ENCODE measurements around the gene CHRNA7. TPM values are rescaled to one million over a fixed set of nuclear protein-coding genes. Genes with fewer than 3 reads are reported as not detected.
"Not testable (repeated sequence)": the region's sequence is repeated elsewhere in the genome, so short reads cannot be mapped to it uniquely, and the experiment has no call there.

Gene CHRNA7
- total RNA-seq, 1 donor from 2014 or later: 1.5 TPM

GRCh38 chr15:32198938-32199337, 168.6 kb downstream of the CHRNA7 start:
- not testable (repeated sequence) for H3K79me2 ChIP-seq (ENCODE audit: insufficient read depth, low read length); H3K9me3 ChIP-seq (ENCODE audit: insufficient read depth, low read depth, low read length); H3K9me3 Mint-ChIP-seq (ENCODE audit: unreplicated experiment); H3K27me3 Mint-ChIP-seq (ENCODE audit: low read depth, unreplicated experiment); H3K4me1 Mint-ChIP-seq (ENCODE audit: low read depth, unreplicated experiment); H2AFZ ChIP-seq (ENCODE audit: low read depth, low read length); DNase-seq (ENCODE audit: low read depth); H3K4me1 ChIP-seq (ENCODE audit: insufficient read depth, low read length); H3K36me3 ChIP-seq (ENCODE audit: insufficient read depth, low read length); H3K27me3 ChIP-seq (ENCODE audit: insufficient read depth, low read length); H3K4me3 Mint-ChIP-seq (ENCODE audit: unreplicated experiment); H3K36me3 Mint-ChIP-seq (ENCODE audit: low read depth, unreplicated experiment); FAIRE-seq; H3K4me2 ChIP-seq (ENCODE audit: low read length); H3K4me3 ChIP-seq (ENCODE audit: insufficient read depth, low read depth, low read length); H3K27ac ChIP-seq (ENCODE audit: low read depth, low read length); H3K27ac Mint-ChIP-seq (ENCODE audit: unreplicated experiment); H4K20me1 ChIP-seq (ENCODE audit: insufficient read depth, low read length); H3K9ac ChIP-seq (ENCODE audit: low read length)

GRCh38 chr15:32209081-32209480, 178.8 kb downstream of the CHRNA7 start:
- H3K27me3 ChIP-seq (ENCODE audit: insufficient read depth, low read length); H3K9me3 ChIP-seq (ENCODE audit: insufficient read depth, low read depth, low read length); H3K4me3 ChIP-seq (ENCODE audit: insufficient read depth, low read depth, low read length); H4K20me1 ChIP-seq (ENCODE audit: insufficient read depth, low read length); H3K27me3 Mint-ChIP-seq (ENCODE audit: low read depth, unreplicated experiment); H3K4me3 Mint-ChIP-seq (ENCODE audit: unreplicated experiment); H3K4me1 ChIP-seq (ENCODE audit: insufficient read depth, low read length); H3K36me3 Mint-ChIP-seq (ENCODE audit: low read depth, unreplicated experiment); H3K36me3 ChIP-seq (ENCODE audit: insufficient read depth, low read length); H3K79me2 ChIP-seq (ENCODE audit: insufficient read depth, low read length); H2AFZ ChIP-seq (ENCODE audit: low read depth, low read length); H3K27ac ChIP-seq (ENCODE audit: low read depth, low read length); H3K27ac Mint-ChIP-seq (ENCODE audit: unreplicated experiment); DNase-seq (ENCODE audit: low read depth); H3K4me1 Mint-ChIP-seq (ENCODE audit: low read depth, unreplicated experiment); H3K9me3 Mint-ChIP-seq (ENCODE audit: unreplicated experiment); H3K9ac ChIP-seq (ENCODE audit: low read length); H3K4me2 ChIP-seq (ENCODE audit: low read length): not testable (repeated sequence)
- FAIRE-seq: peak; percentile 5

- no peaks in the 10 kb centered on the region for H3K36me3 Mint-ChIP-seq (ENCODE audit: low read depth, unreplicated experiment)
- H3K27ac Mint-ChIP-seq (ENCODE audit: unreplicated experiment): no peak overlapping the region
- H3K4me1 Mint-ChIP-seq (ENCODE audit: low read depth, unreplicated experiment): no peaks in the 10 kb centered on the region
- peaks cover 4% of the 10 kb centered on the region for H3K9me3 Mint-ChIP-seq (ENCODE audit: unreplicated experiment)
- H3K4me1 ChIP-seq (ENCODE audit: insufficient read depth, low read length): no peaks in the 10 kb centered on the region
- no peak for DNase-seq (ENCODE audit: low read depth)
- H3K27me3 ChIP-seq (ENCODE audit: insufficient read depth, low read length): no peaks in the 10 kb centered on the region
- no peak overlapping the region for H3K4me2 ChIP-seq (ENCODE audit: low read length)
- H3K79me2 ChIP-seq (ENCODE audit: insufficient read depth, low read length): no peaks in the 10 kb centered on the region
- no peak for FAIRE-seq
- TF ChIP-seq EZH2 (IDR thresholded peaks at IDR 0.05; ENCODE audit: insufficient read depth, low read length) (no peak), CTCF (IDR thresholded peaks at IDR 0.05; ENCODE audit: insufficient read depth, low read depth, low read length) (no peak)
- no peaks in the 10 kb centered on the region for H3K36me3 ChIP-seq (ENCODE audit: insufficient read depth, low read length)
- no peak overlapping the region for H3K27ac ChIP-seq (ENCODE audit: low read depth, low read length)
- H3K9ac ChIP-seq (ENCODE audit: low read length): no peak overlapping the region
- H3K4me3 Mint-ChIP-seq (ENCODE audit: unreplicated experiment): no peak overlapping the region
- no peaks in the 10 kb centered on the region for H4K20me1 ChIP-seq (ENCODE audit: insufficient read depth, low read length)
- no peak overlapping the region for H3K4me3 ChIP-seq (ENCODE audit: insufficient read depth, low read depth, low read length)
- no peak overlapping the region for H2AFZ ChIP-seq (ENCODE audit: low read depth, low read length)
- H3K27me3 Mint-ChIP-seq (ENCODE audit: low read depth, unreplicated experiment): no peaks in the 10 kb centered on the region
- no peaks in the 10 kb centered on the region for H3K9me3 ChIP-seq (ENCODE audit: insufficient read depth, low read depth, low read length)
These were observed 188.4 kb downstream of the CHRNA7 start for GRCh38 chr15:32218666-32219065.

Other genes starting within 250 kb of the CHRNA7 start
- gene OTUD7A, start 159.8 kb upstream of the CHRNA7 start, total RNA-seq: 0.98 and 1.3 TPM in 2 replicates